Left ventricle myocardium inferior (tissue), 1 donor: Measurements from ENCODE around the gene PHLDB2. TPM values are rescaled to one million over a fixed set of nuclear protein-coding genes. Genes with fewer than 3 reads are reported as not detected.
"Not testable (repeated sequence)": the region's sequence is repeated elsewhere in the genome, so short reads cannot be mapped to it uniquely, and the experiment has no call there.

ENCODE experiments used
- DNase-seq: peaks from one replicate; pipeline ENCODE4 v3.0.0-alpha.2; 2020
- H3K27ac ChIP-seq: fragments of 200-600 bp; replicated peaks from 2 replicates; pipeline ENCODE4 v1.8.0; 2021
- H3K27me3 ChIP-seq: fragments of 200-600 bp; 2 replicates; pipeline ENCODE4 v1.8.0; 2021; ENCODE audit warnings: low read depth
- H3K36me3 ChIP-seq: fragments of 200-600 bp; 2 replicates; pipeline ENCODE4 v1.8.0; 2021
- H3K4me1 ChIP-seq: fragments of 200-600 bp; 2 replicates; pipeline ENCODE4 v1.8.0; 2021
- H3K4me3 ChIP-seq: fragments of 200-600 bp; 2 replicates; pipeline ENCODE4 v1.8.0; 2021; ENCODE audit warnings: mild to moderate bottlenecking, moderate library complexity
- H3K9me3 ChIP-seq: fragments of 200-600 bp; replicated peaks from 2 replicates; pipeline ENCODE4 v1.8.0; 2021
- CTCF ChIP-seq: fragments of 200-600 bp; IDR thresholded peaks from 2 replicates; pipeline ENCODE4 v1.8.0; 2021; ENCODE audit warnings: antibody characterized with exemption, mild to moderate bottlenecking, borderline replicate concordance
- intact Hi-C: fragments of 100-400 bp; cut with micrococcal nuclease; formaldehyde crosslinking; loops from one replicate; pipeline ENCODE4 v1.11.0; 2022
- total RNA-seq: library from RNA; stranded (reverse); fragmentation: NEBNext Ultra II Directional; extraction: Animal tissue kit (Norgen Biotek cat#: 25700); gene quantifications from one replicate; pipeline ENCODE4 v1.2.1, GENCODE V29; 2021
- donor health status: DM: no; HTN: yes; CAD: no; lungs with severe emphysema.

The PHLDB2 gene
- total RNA-seq, 1 donor from 2014 or later: 89.3 TPM

- Histone ChIP-seq H3K4me1 (peaks cover 22% of the 10 kb centered on the region), H3K27ac (no peak overlapping the region), H3K27me3 (no peaks in the 10 kb centered on the region), H3K4me3 (no peak overlapping the region), H3K9me3 (peaks cover 18% of the 10 kb centered on the region), H3K36me3 (no peaks in the 10 kb centered on the region)
- no peak for TF ChIP-seq CTCF
- no peak for DNase-seq
- intact Hi-C loops: no loop called here
These were observed 45.1 kb upstream of the PHLDB2 start for GRCh38 chr3:111813979-111814378.

- Histone ChIP-seq H3K4me1 (peaks cover 21% of the 10 kb centered on the region), H3K9me3 (peaks cover 31% of the 10 kb centered on the region)
- H3K27me3 ChIP-seq, H3K27ac ChIP-seq, DNase-seq, H3K4me3 ChIP-seq, H3K36me3 ChIP-seq, intact Hi-C loops: not testable (repeated sequence)
These were observed 42.3 kb upstream of the PHLDB2 start for GRCh38 chr3:111816771-111817170.

- H3K9me3 ChIP-seq: peaks cover 22% of the 10 kb centered on the region
- no peaks in the 10 kb centered on the region for H3K36me3 ChIP-seq
- intact Hi-C loops: no loop called here
- H3K27ac ChIP-seq: no peak overlapping the region
- H3K4me3 ChIP-seq: no peak overlapping the region
- H3K27me3 ChIP-seq: no peaks in the 10 kb centered on the region
- H3K4me1 ChIP-seq: peaks cover 37% of the 10 kb centered on the region
- no peak for DNase-seq
- no peak for TF ChIP-seq CTCF
These were observed 39.1 kb upstream of the PHLDB2 start for GRCh38 chr3:111819927-111820326.

GRCh38 chr3:111820651-111821050 lies 38.4 kb upstream of the PHLDB2 start:
- Histone ChIP-seq H3K27me3 (no peaks in the 10 kb centered on the region), H3K36me3 (no peaks in the 10 kb centered on the region), H3K9me3 (peaks cover 18% of the 10 kb centered on the region), H3K27ac (peak overlapping the region; percentile 80), H3K4me3 (no peak overlapping the region), H3K4me1 (peaks cover 37% of the 10 kb centered on the region)
- DNase-seq: no peak
- intact Hi-C loops: no loop called here
- no peak for TF ChIP-seq CTCF

DNA sequence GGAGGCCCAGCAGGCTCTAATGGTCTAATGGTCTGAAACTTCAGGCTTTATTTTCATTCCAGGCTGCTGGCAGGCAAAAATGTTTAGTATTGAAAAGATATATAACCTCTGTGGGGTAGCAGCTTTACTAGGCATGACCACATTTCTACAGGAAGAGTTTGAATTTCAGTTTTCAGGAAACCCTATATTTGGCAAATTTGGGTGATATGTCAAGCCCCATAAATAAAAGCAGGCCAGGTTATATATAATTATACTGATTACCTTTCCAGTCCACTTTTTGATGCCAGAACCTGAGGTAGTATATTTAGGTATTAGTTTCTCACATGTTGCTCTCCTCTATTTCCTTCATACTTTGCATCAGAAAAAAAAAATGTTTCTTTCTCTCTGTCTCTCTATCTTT lies 37.2 kb upstream of the PHLDB2 start:
- no peak for TF ChIP-seq CTCF
- DNase-seq: no peak
- peaks cover 37% of the 10 kb centered on the region for H3K4me1 ChIP-seq
- no peaks in the 10 kb centered on the region for H3K27me3 ChIP-seq
- intact Hi-C loops: no loop called here
- H3K27ac ChIP-seq: peak overlapping the region; percentile 80
- no peaks in the 10 kb centered on the region for H3K36me3 ChIP-seq
- no peak overlapping the region for H3K4me3 ChIP-seq
- peaks cover 14% of the 10 kb centered on the region for H3K9me3 ChIP-seq

DNA sequence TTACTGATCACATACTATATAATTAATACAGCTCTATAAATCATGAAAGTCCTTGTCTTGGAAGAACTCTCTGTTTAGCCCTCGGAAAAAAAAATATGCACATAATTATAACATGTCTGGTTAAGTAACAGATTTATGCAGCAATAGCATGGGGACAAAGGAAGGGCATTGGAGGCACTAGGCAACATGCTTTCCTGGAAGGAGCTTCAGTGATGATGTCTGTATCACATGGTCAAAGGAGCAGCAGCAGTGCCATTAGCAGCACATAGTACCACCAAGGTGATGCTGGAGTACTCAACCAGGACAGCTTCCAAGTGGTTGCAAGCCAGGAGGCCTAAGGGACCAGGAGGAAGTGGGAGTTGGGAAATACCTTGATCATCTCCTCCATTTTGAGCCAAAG lies 36.3 kb upstream of the PHLDB2 start:
- intact Hi-C loops: no loop called here
- no peaks in the 10 kb centered on the region for H3K36me3 ChIP-seq
- H3K27ac ChIP-seq: no peak overlapping the region
- H3K4me1 ChIP-seq: peaks cover 37% of the 10 kb centered on the region
- no peaks in the 10 kb centered on the region for H3K27me3 ChIP-seq
- H3K4me3 ChIP-seq: no peak overlapping the region
- no peak for DNase-seq
- no peak for TF ChIP-seq CTCF
- peaks cover 14% of the 10 kb centered on the region for H3K9me3 ChIP-seq
